ENCODE results near the gene EIF4G1. TPM values are rescaled to one million over a fixed set of nuclear protein-coding genes. Genes with fewer than 3 reads are reported as not detected.

Gene EIF4G1
- total RNA-seq, 1 experiment from 2014 or later, result 798 TPM

DNA sequence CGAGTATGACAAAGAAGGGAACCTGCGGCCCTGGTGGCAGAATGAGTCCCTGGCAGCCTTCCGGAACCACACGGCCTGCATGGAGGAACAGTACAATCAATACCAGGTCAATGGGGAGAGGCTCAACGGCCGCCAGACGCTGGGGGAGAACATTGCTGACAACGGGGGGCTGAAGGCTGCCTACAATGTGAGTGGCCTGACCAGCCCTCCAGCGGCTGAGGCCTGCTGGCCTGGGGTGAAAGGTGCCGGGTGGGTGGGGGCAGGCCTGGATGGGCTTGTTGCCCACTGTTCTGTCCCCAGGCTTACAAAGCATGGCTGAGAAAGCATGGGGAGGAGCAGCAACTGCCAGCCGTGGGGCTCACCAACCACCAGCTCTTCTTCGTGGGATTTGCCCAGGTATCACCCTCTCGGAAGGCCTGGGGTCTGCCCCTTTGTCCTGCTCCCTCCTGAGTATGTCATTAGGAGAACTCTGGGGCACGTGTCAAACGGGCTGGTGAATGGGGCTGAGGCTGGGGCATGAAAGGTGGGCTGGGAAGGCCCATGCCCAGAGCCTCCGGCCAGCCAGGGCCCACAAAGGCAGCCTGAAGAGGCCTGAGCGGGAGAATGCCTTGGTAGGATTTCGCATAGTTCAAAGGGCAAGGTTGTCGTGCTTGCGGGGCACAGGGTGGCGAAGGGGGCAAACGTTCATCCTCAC is 23.2 kb upstream of the EIF4G1 start:
- ChIA-PET POLR2A (no interaction called here), CTCF (interaction anchor here (0.5 kb wide), 1 partner anchor 201 kb away, joined by 5 read pairs; no protein-coding TSS in a partner anchor)
- no peak for ATAC-seq
- TF ChIP-seq TCF7L2 (IDR thresholded peaks at IDR 0.05; ENCODE audit: low read depth, low read length), result no peak
- TF ChIP-seq SIN3A (IDR thresholded peaks at IDR 0.05; ENCODE audit: borderline replicate concordance, insufficient read depth, low read depth, low read length), result no peak
- TF ChIP-seq, protein P1, sequence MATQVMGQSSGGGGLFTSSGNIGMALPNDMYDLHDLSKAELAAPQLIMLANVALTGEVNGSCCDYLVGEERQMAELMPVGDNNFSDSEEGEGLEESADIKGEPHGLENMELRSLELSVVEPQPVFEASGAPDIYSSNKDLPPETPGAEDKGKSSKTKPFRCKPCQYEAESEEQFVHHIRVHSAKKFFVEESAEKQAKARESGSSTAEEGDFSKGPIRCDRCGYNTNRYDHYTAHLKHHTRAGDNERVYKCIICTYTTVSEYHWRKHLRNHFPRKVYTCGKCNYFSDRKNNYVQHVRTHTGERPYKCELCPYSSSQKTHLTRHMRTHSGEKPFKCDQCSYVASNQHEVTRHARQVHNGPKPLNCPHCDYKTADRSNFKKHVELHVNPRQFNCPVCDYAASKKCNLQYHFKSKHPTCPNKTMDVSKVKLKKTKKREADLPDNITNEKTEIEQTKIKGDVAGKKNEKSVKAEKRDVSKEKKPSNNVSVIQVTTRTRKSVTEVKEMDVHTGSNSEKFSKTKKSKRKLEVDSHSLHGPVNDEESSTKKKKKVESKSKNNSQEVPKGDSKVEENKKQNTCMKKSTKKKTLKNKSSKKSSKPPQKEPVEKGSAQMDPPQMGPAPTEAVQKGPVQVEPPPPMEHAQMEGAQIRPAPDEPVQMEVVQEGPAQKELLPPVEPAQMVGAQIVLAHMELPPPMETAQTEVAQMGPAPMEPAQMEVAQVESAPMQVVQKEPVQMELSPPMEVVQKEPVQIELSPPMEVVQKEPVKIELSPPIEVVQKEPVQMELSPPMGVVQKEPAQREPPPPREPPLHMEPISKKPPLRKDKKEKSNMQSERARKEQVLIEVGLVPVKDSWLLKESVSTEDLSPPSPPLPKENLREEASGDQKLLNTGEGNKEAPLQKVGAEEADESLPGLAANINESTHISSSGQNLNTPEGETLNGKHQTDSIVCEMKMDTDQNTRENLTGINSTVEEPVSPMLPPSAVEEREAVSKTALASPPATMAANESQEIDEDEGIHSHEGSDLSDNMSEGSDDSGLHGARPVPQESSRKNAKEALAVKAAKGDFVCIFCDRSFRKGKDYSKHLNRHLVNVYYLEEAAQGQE (IDR thresholded peaks at IDR 0.05; ENCODE audit: insufficient read depth in 1 of 2, low read depth in 2 of 2, low read length in 1 of 2), result no peak
- no peak for TF ChIP-seq POLR2AphosphoS5 (IDR thresholded peaks at IDR 0.05; ENCODE audit: low read depth, low read length)
- TF ChIP-seq, protein P2, sequence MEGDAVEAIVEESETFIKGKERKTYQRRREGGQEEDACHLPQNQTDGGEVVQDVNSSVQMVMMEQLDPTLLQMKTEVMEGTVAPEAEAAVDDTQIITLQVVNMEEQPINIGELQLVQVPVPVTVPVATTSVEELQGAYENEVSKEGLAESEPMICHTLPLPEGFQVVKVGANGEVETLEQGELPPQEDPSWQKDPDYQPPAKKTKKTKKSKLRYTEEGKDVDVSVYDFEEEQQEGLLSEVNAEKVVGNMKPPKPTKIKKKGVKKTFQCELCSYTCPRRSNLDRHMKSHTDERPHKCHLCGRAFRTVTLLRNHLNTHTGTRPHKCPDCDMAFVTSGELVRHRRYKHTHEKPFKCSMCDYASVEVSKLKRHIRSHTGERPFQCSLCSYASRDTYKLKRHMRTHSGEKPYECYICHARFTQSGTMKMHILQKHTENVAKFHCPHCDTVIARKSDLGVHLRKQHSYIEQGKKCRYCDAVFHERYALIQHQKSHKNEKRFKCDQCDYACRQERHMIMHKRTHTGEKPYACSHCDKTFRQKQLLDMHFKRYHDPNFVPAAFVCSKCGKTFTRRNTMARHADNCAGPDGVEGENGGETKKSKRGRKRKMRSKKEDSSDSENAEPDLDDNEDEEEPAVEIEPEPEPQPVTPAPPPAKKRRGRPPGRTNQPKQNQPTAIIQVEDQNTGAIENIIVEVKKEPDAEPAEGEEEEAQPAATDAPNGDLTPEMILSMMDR (IDR thresholded peaks at IDR 0.05), result no peak
- Histone ChIP-seq H3K4me1 (ENCODE audit: control insufficient read depth, insufficient read depth, low read length) (no peaks in the 10 kb centered on the region), H3K9me3 (ENCODE audit: control insufficient read depth, insufficient read depth, low read depth, low read length) (no peaks in the 10 kb centered on the region), H3K27ac (ENCODE audit: low read length) (no peak overlapping the region), H3K36me3 (ENCODE audit: control insufficient read depth, insufficient read depth, low read length) (no peaks in the 10 kb centered on the region), H3K4me3 (ENCODE audit: low read depth in 2 of 2, low read length in 2 of 2) (no peak overlapping the region), H3K27me3 (ENCODE audit: control insufficient read depth, insufficient read depth, low read length) (no peaks in the 10 kb centered on the region)
- intact Hi-C loops (cut with micrococcal nuclease; ENCODE audit: unreplicated experiment) (no loop called here), in situ Hi-C loops (cut with HindIII; ENCODE audit: low pct_unique_long_range_greater_than_20kb, low sequenced_read_pairs) (no loop called here)
- no TSS peak for BruUV-seq (replicated peaks)
- no peak for DNase-seq (ENCODE audit: low read depth, low spot score)

DNA sequence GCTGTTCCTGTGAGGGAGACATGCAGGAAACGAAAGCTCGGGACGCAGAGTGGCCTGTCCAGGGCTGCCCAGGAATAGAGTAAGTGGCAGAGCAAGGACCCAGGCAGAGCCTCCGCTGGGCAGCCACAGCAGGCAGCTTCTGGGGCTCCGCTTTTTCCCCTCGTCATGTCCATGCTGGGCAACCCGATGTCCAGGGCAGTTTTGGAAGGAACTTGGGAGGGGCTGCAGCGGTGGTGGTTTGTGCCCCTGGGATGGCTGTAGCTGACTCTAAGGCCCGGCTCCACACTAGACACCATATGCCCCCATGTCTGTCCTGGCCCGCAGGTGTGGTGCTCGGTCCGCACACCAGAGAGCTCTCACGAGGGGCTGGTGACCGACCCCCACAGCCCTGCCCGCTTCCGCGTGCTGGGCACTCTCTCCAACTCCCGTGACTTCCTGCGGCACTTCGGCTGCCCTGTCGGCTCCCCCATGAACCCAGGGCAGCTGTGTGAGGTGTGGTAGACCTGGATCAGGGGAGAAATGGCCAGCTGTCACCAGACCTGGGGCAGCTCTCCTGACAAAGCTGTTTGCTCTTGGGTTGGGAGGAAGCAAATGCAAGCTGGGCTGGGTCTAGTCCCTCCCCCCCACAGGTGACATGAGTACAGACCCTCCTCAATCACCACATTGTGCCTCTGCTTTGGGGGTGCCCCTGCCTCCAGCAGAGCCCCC is 22.5 kb upstream of the EIF4G1 start:
- Histone ChIP-seq H3K27ac (ENCODE audit: low read length) (no peak overlapping the region), H3K4me1 (ENCODE audit: control insufficient read depth, insufficient read depth, low read length) (no peaks in the 10 kb centered on the region), H3K36me3 (ENCODE audit: control insufficient read depth, insufficient read depth, low read length) (no peaks in the 10 kb centered on the region), H3K9me3 (ENCODE audit: control insufficient read depth, insufficient read depth, low read depth, low read length) (no peaks in the 10 kb centered on the region), H3K27me3 (ENCODE audit: control insufficient read depth, insufficient read depth, low read length) (no peaks in the 10 kb centered on the region), H3K4me3 (ENCODE audit: low read depth in 2 of 2, low read length in 2 of 2) (no peak overlapping the region)
- DNase-seq (ENCODE audit: low read depth, low spot score) (no peak), ATAC-seq (no peak)
- ChIA-PET POLR2A (no interaction called here), CTCF (no interaction called here)
- intact Hi-C loops (cut with micrococcal nuclease; ENCODE audit: unreplicated experiment), result no loop called here
- no TSS peak for BruUV-seq (replicated peaks)
- in situ Hi-C loops (cut with HindIII; ENCODE audit: low pct_unique_long_range_greater_than_20kb, low sequenced_read_pairs), result no loop called here
- TF ChIP-seq, protein P2 (IDR thresholded peaks at IDR 0.05), result no peak
- TF ChIP-seq, protein P1 (IDR thresholded peaks at IDR 0.05; ENCODE audit: insufficient read depth in 1 of 2, low read depth in 2 of 2, low read length in 1 of 2), result no peak
- TF ChIP-seq TCF7L2 (IDR thresholded peaks at IDR 0.05; ENCODE audit: low read depth, low read length) (no peak), POLR2AphosphoS5 (IDR thresholded peaks at IDR 0.05; ENCODE audit: low read depth, low read length) (no peak), SIN3A (IDR thresholded peaks at IDR 0.05; ENCODE audit: borderline replicate concordance, insufficient read depth, low read depth, low read length) (no peak)
